ENCODE data around the gene KLRF2. TPM values are rescaled to one million over a fixed set of nuclear protein-coding genes. Genes with fewer than 3 reads are reported as not detected.

The KLRF2 gene
- total and polyA plus RNA-seq, 2 of the 8 experiments (the other 6 are each of a cell fraction or from before 2014, with no cell fraction given), result not detected

DNA sequence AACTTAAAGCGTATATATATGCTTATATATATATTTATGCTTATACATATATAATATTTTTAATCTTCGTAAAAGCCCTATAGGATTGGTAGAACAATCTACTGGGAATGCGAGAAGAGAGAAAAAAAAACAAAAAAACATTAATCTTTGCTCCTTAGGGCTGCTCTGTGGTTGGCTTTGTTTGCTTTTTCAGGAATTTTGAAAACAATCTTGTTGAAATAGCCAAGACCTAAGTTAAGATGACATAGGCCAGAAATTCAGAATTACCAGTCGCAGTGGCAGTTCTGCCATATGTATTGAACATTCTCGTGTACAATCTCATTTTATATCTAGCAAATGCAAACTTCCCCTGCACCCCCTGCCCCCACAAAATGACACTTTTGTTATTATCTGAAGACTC, 699 bp downstream of the KLRF2 start (continued):
- TF ChIP-seq EP300 (IDR thresholded peaks at IDR 0.05; ENCODE audit: borderline replicate concordance in 1 of 2, low read depth in 2 of 2, low read length in 2 of 2) (no peak), MAFK (IDR thresholded peaks at IDR 0.05; ENCODE audit: low read depth, low read length) (no peak)
